Tibial artery (tissue), 4 donors: ENCODE results near the gene LAMA5.

Experiments
- DNase-seq, 2 donors: peaks; one replicate each; pipeline ENCODE4 v3.0.0-alpha.2; 2019
- H3K27ac ChIP-seq, 2 donors: fragments of 200-600 bp; sonication (generic) in 1 of 2; 1 replicate in 1 of 2; 2 replicates in 1 of 2; pipeline ENCODE4 v1.5.1; 2018 to 2019; ENCODE audit warnings: mild to moderate bottlenecking in 1 of 2
- H3K27me3 ChIP-seq, 2 donors: fragments of 200-600 bp; sonication (generic) in 1 of 2; one replicate each; pipeline versions ENCODE4 v1.5.1 to v1.6.0; 2016 to 2019
- H3K36me3 ChIP-seq, 3 donors: fragments of 200-600 bp; sonication (generic) in 2 of 3; one replicate each; pipeline ENCODE4 v1.5.1; 2016 to 2019; ENCODE audit warnings: mild to moderate bottlenecking in 2 of 3
- H3K4me1 ChIP-seq, 4 donors: fragments of 200-600 bp; sonication (generic) in 2 of 4; 1 replicate in 3 of 4; 2 replicates in 1 of 4; pipeline ENCODE4 v1.5.1; 2016 to 2019
- H3K4me3 ChIP-seq, 2 donors: fragments of 200-600 bp; sonication (generic) in 1 of 2; 1 replicate in 1 of 2; 2 replicates in 1 of 2; pipeline ENCODE4 v1.5.1; 2018 to 2019; ENCODE audit warnings: mild to moderate bottlenecking in 2 of 2
- H3K9me3 ChIP-seq, 3 donors: fragments of 200-600 bp; sonication (generic) in 1 of 3; one replicate each; pipeline ENCODE4 v1.5.1; 2016 to 2019
- intact Hi-C: fragments of 100-400 bp; cut with DNase I; formaldehyde crosslinking; loops from one replicate; pipeline ENCODE4 v1.15.0; 2023; ENCODE audit warnings: low total_unique reads
- TF ChIP-seq, protein P1 (sequence below), 2 experiments: fragments of 200-600 bp in 1 of 2; fragments of 450-650 bp in 1 of 2; IDR thresholded peaks; one replicate each; pipeline ENCODE4 v1.5.1; 2017 to 2019; ENCODE audit warnings: antibody characterized with exemption in 2 of 2, mild to moderate bottlenecking in 1 of 2, moderate library complexity in 1 of 2

The LAMA5 gene

DNA sequence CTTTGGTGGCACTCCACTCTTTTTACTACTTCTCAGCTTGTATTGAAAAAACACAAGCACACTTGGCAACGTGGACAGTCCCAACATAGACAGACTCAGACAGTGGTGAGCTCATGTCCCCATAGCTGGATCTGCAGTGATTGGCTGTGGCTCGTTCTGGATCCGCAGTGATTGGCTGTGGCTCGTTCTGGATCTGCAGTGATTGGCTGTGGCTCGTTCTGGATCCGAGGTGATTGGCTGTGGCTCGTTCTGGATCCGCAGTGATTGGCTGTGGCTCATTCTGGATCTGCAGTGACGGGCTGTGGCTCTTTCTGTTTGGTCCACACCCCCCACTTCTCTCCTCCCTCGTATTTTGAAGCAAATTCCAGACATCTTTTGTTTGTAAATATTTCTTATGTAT, 100.8 kb downstream of the LAMA5 start:
- no peak overlapping the region for H3K4me3 ChIP-seq
- no peak overlapping the region for H3K27ac ChIP-seq
- no peaks in the 10 kb centered on the region for H3K4me1 ChIP-seq
- H3K36me3 ChIP-seq, result peaks cover 47 to 78% (median 51%) of the 10 kb centered on the region in 3 donors
- intact Hi-C loops, result no loop called here
- TF ChIP-seq, protein P1, sequence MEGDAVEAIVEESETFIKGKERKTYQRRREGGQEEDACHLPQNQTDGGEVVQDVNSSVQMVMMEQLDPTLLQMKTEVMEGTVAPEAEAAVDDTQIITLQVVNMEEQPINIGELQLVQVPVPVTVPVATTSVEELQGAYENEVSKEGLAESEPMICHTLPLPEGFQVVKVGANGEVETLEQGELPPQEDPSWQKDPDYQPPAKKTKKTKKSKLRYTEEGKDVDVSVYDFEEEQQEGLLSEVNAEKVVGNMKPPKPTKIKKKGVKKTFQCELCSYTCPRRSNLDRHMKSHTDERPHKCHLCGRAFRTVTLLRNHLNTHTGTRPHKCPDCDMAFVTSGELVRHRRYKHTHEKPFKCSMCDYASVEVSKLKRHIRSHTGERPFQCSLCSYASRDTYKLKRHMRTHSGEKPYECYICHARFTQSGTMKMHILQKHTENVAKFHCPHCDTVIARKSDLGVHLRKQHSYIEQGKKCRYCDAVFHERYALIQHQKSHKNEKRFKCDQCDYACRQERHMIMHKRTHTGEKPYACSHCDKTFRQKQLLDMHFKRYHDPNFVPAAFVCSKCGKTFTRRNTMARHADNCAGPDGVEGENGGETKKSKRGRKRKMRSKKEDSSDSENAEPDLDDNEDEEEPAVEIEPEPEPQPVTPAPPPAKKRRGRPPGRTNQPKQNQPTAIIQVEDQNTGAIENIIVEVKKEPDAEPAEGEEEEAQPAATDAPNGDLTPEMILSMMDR (IDR thresholded peaks at IDR 0.05), result no peak
- H3K9me3 ChIP-seq, result no peaks in the 10 kb centered on the region
- DNase-seq, result no peak
- no peaks in the 10 kb centered on the region for H3K27me3 ChIP-seq

DNA sequence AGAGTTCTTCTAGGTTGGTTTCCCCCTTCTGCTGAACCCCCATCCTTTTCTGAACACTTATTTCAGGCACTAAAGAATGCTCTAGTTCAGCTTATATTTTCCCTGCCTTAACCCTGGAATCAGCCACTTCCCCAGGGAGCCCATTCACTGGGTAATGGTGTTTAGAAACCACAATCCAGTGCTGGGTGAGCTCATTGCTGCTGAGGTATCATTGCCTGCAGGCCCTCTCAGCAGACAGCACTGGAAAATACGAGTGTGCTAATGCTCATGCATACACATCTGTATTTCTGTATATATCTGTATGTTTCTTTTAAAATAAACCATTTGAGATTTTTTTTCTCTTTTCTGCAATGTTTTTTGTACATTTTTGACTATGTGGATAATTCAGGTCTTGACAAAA, 101.7 kb downstream of the LAMA5 start:
- H3K27me3 ChIP-seq, result no peaks in the 10 kb centered on the region
- H3K27ac ChIP-seq, result no peak overlapping the region
- no peaks in the 10 kb centered on the region for H3K4me1 ChIP-seq
- H3K9me3 ChIP-seq, result no peaks in the 10 kb centered on the region
- H3K4me3 ChIP-seq, result no peak overlapping the region
- intact Hi-C loops, result no loop called here
- TF ChIP-seq, protein P1 (IDR thresholded peaks at IDR 0.05), result no peak
- peaks cover 52 to 82% (median 58%) of the 10 kb centered on the region in 3 donors for H3K36me3 ChIP-seq
- DNase-seq, result no peak

DNA sequence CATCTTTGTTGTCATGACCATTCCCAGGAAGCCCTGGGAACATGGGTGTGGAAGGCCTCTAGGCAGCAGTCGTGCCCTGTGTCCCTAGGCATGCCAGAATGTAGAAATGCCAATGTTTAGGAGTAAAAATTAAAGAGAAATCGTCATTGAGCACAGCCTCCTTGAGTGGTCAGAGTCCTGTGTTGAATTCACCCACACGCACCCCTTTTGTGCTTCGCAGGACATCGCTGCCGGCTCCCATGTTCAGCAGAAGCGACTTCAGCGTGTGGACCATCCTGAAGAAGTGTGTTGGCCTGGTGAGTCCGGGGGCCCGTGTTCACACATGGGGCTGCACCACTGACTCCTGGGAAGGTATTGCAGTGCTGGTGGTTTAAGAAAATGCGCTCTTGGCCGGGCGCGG, 103.7 kb downstream of the LAMA5 start:
- Histone ChIP-seq H3K27me3 (no peaks in the 10 kb centered on the region), H3K9me3 (no peaks in the 10 kb centered on the region), H3K36me3 (peaks cover 52 to 82% (median 64%) of the 10 kb centered on the region in 3 donors), H3K27ac (no peak overlapping the region), H3K4me1 (peaks cover 0 to 8% (median 0%) of the 10 kb centered on the region in 4 donors), H3K4me3 (no peak overlapping the region)
- intact Hi-C loops, result no loop called here
- no peak for DNase-seq
- TF ChIP-seq, protein P1 (IDR thresholded peaks at IDR 0.05), result no peak

DNA sequence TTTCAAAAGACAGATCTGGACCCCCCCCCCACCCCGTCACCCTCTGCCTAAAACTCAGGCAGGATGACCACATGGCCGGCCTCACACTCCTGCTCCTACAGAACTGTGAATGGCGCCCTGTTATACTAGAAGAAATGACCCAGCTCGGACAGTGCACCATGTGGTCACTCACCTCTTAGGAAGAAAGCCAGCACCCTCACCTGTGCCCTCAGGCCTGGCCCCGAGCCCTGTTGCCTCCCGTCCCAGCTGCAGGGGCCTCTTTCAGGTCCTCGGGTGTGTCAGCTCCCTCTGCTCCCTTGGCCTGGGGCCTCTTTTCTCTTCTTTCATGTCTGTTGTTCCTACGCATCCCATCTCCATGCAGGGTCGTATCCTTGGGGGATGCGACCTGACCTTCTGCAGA, 105.0 kb downstream of the LAMA5 start:
- TF ChIP-seq, protein P1 (IDR thresholded peaks at IDR 0.05), result no peak
- Histone ChIP-seq H3K4me1 (peaks cover 0 to 13% (median 0%) of the 10 kb centered on the region in 4 donors), H3K27me3 (no peaks in the 10 kb centered on the region), H3K4me3 (no peak overlapping the region), H3K9me3 (no peaks in the 10 kb centered on the region), H3K27ac (no peak overlapping the region), H3K36me3 (peaks cover 53 to 82% (median 65%) of the 10 kb centered on the region in 3 donors)
- no peak for DNase-seq
- intact Hi-C loops, result no loop called here

DNA sequence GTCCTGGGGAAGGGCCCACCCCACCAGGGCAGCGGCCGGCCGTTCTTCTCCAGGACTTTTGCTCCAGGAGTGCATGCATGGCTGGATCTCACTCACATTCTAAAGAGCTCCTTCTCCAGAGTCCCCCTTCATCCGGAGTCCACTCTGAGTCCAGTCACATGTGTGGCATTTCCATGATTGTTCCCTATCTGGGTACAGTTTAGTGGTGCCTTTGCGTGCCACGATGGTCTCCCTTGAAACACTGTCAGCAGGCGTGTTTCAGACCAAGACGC, 107.9 kb downstream of the LAMA5 start:
- Histone ChIP-seq H3K36me3 (peaks cover 47 to 72% (median 56%) of the 10 kb centered on the region in 3 donors), H3K27ac (no peak overlapping the region), H3K27me3 (no peaks in the 10 kb centered on the region), H3K4me3 (no peak overlapping the region), H3K9me3 (no peaks in the 10 kb centered on the region), H3K4me1 (peaks cover 0 to 13% (median under 1%) of the 10 kb centered on the region in 4 donors)
- intact Hi-C loops, result no loop called here
- TF ChIP-seq, protein P1 (IDR thresholded peaks at IDR 0.05), result no peak
- DNase-seq, result no peak
